Activated B cell treated with CpG ODN at 0.5 μM for 24 hours (primary cell): ENCODE results near the gene LONP2. TPM values are rescaled to one million over a fixed set of nuclear protein-coding genes. Genes with fewer than 3 reads are reported as not detected.

Experiments used
- ATAC-seq: fragments of 200-7000 bp; cut with Tn5 transposase; one replicate; pipeline ENCODE4 v1.10.0; 2021; ENCODE audit warnings: low read depth, mild to moderate bottlenecking, moderate library complexity
- CTCF ChIA-PET: fragments of 350-600 bp; sonication (Branson Sonifier 250); formaldehyde crosslinking; loops from one replicate; lab custom pipeline; 2021; ENCODE audit warnings: antibody characterized with exemption; lab: Charles Lee
- POLR2A ChIA-PET: fragments of 350-600 bp; sonication (Branson Sonifier 250); formaldehyde crosslinking; loops from one replicate; lab custom pipeline; 2021; ENCODE audit warnings: antibody characterized with exemption; lab: Charles Lee
- DNase-seq: peaks from one replicate; pipeline ENCODE4 v3.0.0; 2022
- H3K27ac Mint-ChIP-seq: one replicate; pipeline ENCODE4 v1.8.0; 2020; ENCODE audit warnings: mixed read lengths
- H3K27me3 Mint-ChIP-seq: one replicate; pipeline ENCODE4 v1.8.0; 2021; ENCODE audit warnings: mixed read lengths
- H3K36me3 Mint-ChIP-seq: one replicate; pipeline ENCODE4 v1.8.0; 2021; ENCODE audit warnings: low read depth, mixed read lengths
- H3K4me1 Mint-ChIP-seq: one replicate; pipeline ENCODE4 v1.8.0; 2021; ENCODE audit warnings: mixed read lengths
- H3K4me3 Mint-ChIP-seq: one replicate; pipeline ENCODE4 v1.8.0; 2020; ENCODE audit warnings: mild to moderate bottlenecking, mixed read lengths
- H3K9me3 Mint-ChIP-seq: one replicate; pipeline ENCODE4 v1.8.0; 2020; ENCODE audit warnings: mixed read lengths
- CTCF ChIP-seq: fragments of 200-600 bp; IDR thresholded peaks from one replicate; pipeline ENCODE4 v1.8.0; 2022; ENCODE audit warnings: antibody characterized with exemption, mild to moderate bottlenecking
- intact Hi-C: fragments of 100-400 bp; cut with micrococcal nuclease; formaldehyde crosslinking; loops from one replicate; pipeline ENCODE4 v1.15.1; 2024
- total RNA-seq: library from RNA; stranded (reverse); gene quantifications from 2 replicates; pipeline ENCODE4 v1.2.3, GENCODE V29; 2022

Gene LONP2
- total RNA-seq, 1 donor from 2014 or later, result 72.7 TPM

- intact Hi-C loops, result no loop called here
- Mint-ChIP-seq H3K4me3 (no peak overlapping the region), H3K36me3 (peaks cover 36% of the 10 kb centered on the region), H3K27me3 (no peaks in the 10 kb centered on the region), H3K27ac (no peak overlapping the region), H3K4me1 (peaks cover 19% of the 10 kb centered on the region), H3K9me3 (no peaks in the 10 kb centered on the region)
- no peak for DNase-seq
- ChIA-PET CTCF (interaction anchor here (1.1 kb wide), 1 partner anchor 309 kb away, joined by 3 read pairs; no protein-coding TSS in a partner anchor), POLR2A (no interaction called here)
- TF ChIP-seq CTCF, result no peak
- no peak for ATAC-seq
Measured at GRCh38 chr16:48321317-48322036, 77.4 kb downstream of the LONP2 start.

- ATAC-seq, result no peak
- Mint-ChIP-seq H3K27me3 (no peaks in the 10 kb centered on the region), H3K36me3 (peaks cover 39% of the 10 kb centered on the region), H3K9me3 (no peaks in the 10 kb centered on the region), H3K4me3 (no peak overlapping the region), H3K27ac (no peak overlapping the region), H3K4me1 (peaks cover 2% of the 10 kb centered on the region)
- POLR2A ChIA-PET, result no interaction called here
- CTCF ChIA-PET, result no interaction called here
- no peak for DNase-seq
- intact Hi-C loops, result no loop called here
- TF ChIP-seq CTCF, result no peak
Measured at GRCh38 chr16:48323783-48324775, 80.0 kb downstream of the LONP2 start.

- intact Hi-C loops, result no loop called here
- Mint-ChIP-seq H3K4me3 (no peak overlapping the region), H3K9me3 (no peaks in the 10 kb centered on the region), H3K4me1 (no peaks in the 10 kb centered on the region), H3K27ac (no peak overlapping the region), H3K27me3 (no peaks in the 10 kb centered on the region), H3K36me3 (peaks cover 56% of the 10 kb centered on the region)
- ATAC-seq (no peak), DNase-seq (no peak)
- no peak for TF ChIP-seq CTCF
- ChIA-PET POLR2A (no interaction called here), CTCF (no interaction called here)
Measured at GRCh38 chr16:48326915-48327314, 82.8 kb downstream of the LONP2 start.

- Mint-ChIP-seq H3K36me3 (peaks cover 49% of the 10 kb centered on the region), H3K4me3 (no peak overlapping the region), H3K27ac (no peak overlapping the region), H3K27me3 (no peaks in the 10 kb centered on the region), H3K9me3 (no peaks in the 10 kb centered on the region), H3K4me1 (no peaks in the 10 kb centered on the region)
- DNase-seq, result no peak
- intact Hi-C loops, result no loop called here
- CTCF ChIA-PET, result no interaction called here
- TF ChIP-seq CTCF, result no peak
- no peak for ATAC-seq
- POLR2A ChIA-PET, result no interaction called here
Measured at GRCh38 chr16:48329138-48329537, 85.0 kb downstream of the LONP2 start.
